ENCODE data around the gene PRDX2. TPM values are rescaled to one million over a fixed set of nuclear protein-coding genes. Genes with fewer than 3 reads are reported as not detected.

The PRDX2 gene
- total RNA-seq, 2 experiments from 2014 or later, result 234 to 240 TPM

DNA sequence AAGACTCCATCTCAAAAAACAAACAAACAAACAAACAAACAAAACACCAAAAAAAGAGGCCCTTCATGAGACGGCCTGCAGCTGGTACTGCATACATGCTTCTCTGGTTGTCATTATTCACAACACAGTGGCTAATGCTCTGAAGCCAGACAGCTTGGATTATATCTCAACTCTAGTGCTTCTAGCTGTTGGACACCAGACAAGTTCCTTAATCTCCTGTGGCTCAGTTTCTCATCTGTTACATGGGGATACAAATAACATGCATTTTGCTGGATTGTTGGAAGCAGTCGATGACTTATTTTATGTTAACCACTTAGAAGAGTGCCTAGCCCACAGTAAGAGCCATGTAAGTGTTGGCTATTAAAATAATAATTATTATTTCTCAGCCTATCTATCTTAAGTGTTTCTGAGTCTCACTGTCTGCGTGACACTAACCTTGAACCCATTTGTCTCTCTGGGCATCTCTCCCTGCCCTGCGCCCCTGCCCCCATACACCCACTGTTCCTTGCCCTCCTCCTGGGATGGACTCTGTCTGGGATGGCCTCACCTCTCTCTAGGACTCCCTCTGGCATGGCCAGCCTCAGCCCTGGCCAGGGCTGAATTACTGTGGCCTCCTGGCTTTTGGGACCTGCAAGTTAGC, 13.4 kb downstream of the PRDX2 start:
- ChIA-PET POLR2A (interaction anchor here (1.2 to 2.5 kb wide), 7 partner anchors 8 to 65 kb away, joined by 3 to 41 read pairs (median 6); partner anchors contain the start of genes GET3, TNPO2 and TRIR), CTCF (interaction anchor here (0.7 to 3.4 kb wide), 7 partner anchors 8 to 54 kb away, joined by 3 to 25 read pairs (median 3); no protein-coding TSS in a partner anchor)
- no peaks in the 10 kb centered on the region for H3K9me3 Mint-ChIP-seq
- H3K27me3 Mint-ChIP-seq, result no peaks in the 10 kb centered on the region
- peaks cover 39% of the 10 kb centered on the region for H3K4me1 Mint-ChIP-seq
- no peak for DNase-seq
- peak overlapping the region; percentile 86 for H3K4me3 Mint-ChIP-seq
- H3K27ac Mint-ChIP-seq, result peak overlapping the region; percentile 94
- H3K36me3 Mint-ChIP-seq (ENCODE audit: low read depth), result peaks cover 13% of the 10 kb centered on the region

DNA sequence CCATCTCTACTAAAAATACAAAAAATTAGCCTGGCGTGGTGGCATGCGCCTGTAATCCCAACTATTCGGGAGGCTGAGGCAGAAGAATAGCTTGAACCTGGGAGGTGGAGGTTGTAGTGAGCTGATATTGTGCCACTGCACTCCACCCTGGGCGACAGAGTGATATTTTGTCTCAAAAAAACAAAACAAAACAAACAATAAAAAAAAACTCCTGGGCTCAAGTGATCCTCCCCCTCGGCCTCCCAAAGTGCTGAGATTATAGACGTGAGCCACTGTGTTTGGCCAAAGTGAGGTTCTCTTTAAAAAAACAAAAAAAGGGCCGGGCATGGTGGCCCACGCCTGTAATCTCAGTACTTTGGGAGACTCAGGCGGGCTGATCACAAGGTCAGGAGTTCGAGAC, 14.1 kb downstream of the PRDX2 start:
- Mint-ChIP-seq H3K4me3 (no peak overlapping the region), H3K36me3 (ENCODE audit: low read depth) (peaks cover 6% of the 10 kb centered on the region), H3K27ac (peak overlapping the region; percentile 94), H3K9me3 (no peaks in the 10 kb centered on the region), H3K4me1 (peaks cover 41% of the 10 kb centered on the region), H3K27me3 (no peaks in the 10 kb centered on the region)
- ChIA-PET POLR2A (interaction anchor here (1.2 to 2.5 kb wide), 3 partner anchors 8 to 53 kb away, joined by 5 to 14 read pairs (median 12); partner anchors contain the start of gene TRIR), CTCF (interaction anchor here (1.0 to 3.4 kb wide), 3 partner anchors 8 to 178 kb away, joined by 3 to 25 read pairs (median 4); no protein-coding TSS in a partner anchor)
- no peak for DNase-seq

DNA sequence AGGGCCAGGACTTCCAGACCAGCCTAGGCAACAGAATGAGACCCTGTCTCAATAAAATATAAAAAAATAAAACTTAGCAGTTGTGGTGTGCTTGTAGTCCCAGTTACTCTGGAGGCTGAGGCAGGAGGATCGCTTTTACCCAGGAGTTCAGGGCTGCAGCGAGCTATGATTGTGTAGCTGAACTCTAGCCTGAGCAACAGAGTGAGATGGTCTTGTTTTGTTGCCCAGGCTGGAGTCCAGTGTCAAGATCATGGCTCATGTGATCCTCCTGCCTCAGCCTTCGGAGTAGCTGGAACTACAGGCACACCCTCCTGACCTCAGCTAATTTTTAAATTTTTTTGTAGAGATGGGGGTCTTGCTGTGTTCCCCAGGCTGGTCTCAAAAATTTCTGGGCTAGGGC, 14.6 kb downstream of the PRDX2 start:
- POLR2A ChIA-PET, result interaction anchor here (2.5 kb wide), 1 partner anchor 9 kb away, joined by 12 read pairs; no protein-coding TSS in a partner anchor
- no peak overlapping the region for H3K4me3 Mint-ChIP-seq
- peaks cover 4% of the 10 kb centered on the region for H3K36me3 Mint-ChIP-seq (ENCODE audit: low read depth)
- CTCF ChIA-PET, result interaction anchor here (1.0 to 3.4 kb wide), 3 partner anchors 9 to 178 kb away, joined by 3 to 25 read pairs (median 4); no protein-coding TSS in a partner anchor
- no peaks in the 10 kb centered on the region for H3K27me3 Mint-ChIP-seq
- no peak for DNase-seq
- no peaks in the 10 kb centered on the region for H3K9me3 Mint-ChIP-seq
- H3K27ac Mint-ChIP-seq, result peak overlapping the region; percentile 70
- H3K4me1 Mint-ChIP-seq, result peaks cover 44% of the 10 kb centered on the region

DNA sequence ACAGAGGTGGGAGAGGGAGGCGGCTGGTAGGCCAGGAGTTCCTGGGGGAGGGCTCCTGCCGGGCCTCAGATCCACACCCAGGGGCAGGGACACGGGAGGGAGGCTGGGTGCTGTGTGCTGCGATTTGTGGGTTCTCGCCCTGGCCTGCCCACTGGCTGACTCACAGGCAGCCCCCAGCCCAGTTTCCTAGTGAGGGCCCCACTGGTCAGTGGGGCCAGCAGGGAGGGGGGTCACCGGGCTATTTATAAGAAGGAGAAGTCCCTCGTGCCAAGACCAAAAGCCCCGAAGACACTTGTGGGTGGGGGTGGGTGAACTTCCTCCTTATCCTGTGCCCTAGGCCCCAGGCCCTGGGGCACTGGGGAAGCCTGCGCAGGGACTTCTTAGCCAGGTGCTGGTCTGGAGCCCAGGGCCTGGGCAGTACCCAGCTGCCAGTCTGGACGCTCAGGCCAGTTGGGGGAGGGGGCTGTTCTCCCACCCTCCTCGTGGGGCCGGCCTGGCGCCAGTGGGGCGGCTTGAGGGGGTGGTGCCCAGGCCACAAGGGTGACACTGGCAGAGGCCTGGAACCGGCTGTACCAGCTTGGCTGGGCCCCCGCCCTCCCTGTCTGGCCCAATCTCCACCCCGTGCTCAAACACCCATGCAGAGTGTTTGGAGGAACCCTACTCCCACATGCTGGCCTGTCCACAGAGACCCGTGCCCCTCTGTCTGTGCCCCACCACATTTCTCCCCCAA, 15.3 kb downstream of the PRDX2 start:
- DNase-seq, result no peak
- Mint-ChIP-seq H3K4me3 (no peak overlapping the region), H3K9me3 (no peaks in the 10 kb centered on the region), H3K4me1 (peaks cover 49% of the 10 kb centered on the region), H3K36me3 (ENCODE audit: low read depth) (peaks cover 4% of the 10 kb centered on the region), H3K27me3 (no peaks in the 10 kb centered on the region), H3K27ac (peak overlapping the region; percentile 70)
- ChIA-PET CTCF (interaction anchor here (1.0 to 3.4 kb wide), 5 partner anchors 9 to 179 kb away, joined by 3 to 25 read pairs (median 5); no protein-coding TSS in a partner anchor), POLR2A (interaction anchor here (1.3 to 2.5 kb wide), 2 partner anchors 8 to 10 kb away, joined by 4 to 12 read pairs; no protein-coding TSS in a partner anchor)

DNA sequence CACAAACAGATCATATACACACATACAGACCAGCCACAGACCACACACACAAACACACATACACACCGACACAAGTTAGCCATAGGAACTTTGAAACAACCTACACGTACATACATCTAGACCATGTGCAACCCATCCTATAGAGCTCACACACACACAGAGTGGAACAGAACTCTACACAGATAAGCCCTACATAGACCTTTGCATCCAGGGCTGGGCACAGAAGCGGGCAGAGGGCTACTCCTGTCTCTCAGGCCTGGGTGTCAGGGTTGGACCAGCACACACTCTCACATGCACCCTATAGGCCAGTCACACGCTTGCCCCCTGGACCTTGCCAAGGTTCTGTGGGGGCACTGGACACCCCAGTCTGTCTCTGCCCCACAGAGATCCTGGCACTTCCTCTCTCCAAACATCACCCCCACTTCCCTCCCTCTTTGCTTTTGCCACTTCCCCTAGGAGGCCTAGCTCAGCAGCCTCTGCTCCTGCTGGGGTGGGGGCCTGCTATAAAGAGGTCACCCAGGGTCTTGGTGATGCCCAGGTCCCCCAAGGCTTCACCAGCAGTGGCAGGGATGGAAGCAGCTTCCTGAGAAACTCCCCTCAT, 16.1 kb downstream of the PRDX2 start:
- Mint-ChIP-seq H3K9me3 (no peaks in the 10 kb centered on the region), H3K27ac (no peak overlapping the region), H3K4me1 (peaks cover 43% of the 10 kb centered on the region), H3K27me3 (no peaks in the 10 kb centered on the region), H3K4me3 (no peak overlapping the region), H3K36me3 (ENCODE audit: low read depth) (peaks cover 4% of the 10 kb centered on the region)
- DNase-seq, result peak; percentile 25
- ChIA-PET CTCF (interaction anchor here (1.0 to 1.3 kb wide), 2 partner anchors 8 to 11 kb away, joined by 5 to 6 read pairs; no protein-coding TSS in a partner anchor), POLR2A (interaction anchor here (1.3 to 2.5 kb wide), 2 partner anchors 7 to 11 kb away, joined by 4 to 12 read pairs; no protein-coding TSS in a partner anchor)

DNA sequence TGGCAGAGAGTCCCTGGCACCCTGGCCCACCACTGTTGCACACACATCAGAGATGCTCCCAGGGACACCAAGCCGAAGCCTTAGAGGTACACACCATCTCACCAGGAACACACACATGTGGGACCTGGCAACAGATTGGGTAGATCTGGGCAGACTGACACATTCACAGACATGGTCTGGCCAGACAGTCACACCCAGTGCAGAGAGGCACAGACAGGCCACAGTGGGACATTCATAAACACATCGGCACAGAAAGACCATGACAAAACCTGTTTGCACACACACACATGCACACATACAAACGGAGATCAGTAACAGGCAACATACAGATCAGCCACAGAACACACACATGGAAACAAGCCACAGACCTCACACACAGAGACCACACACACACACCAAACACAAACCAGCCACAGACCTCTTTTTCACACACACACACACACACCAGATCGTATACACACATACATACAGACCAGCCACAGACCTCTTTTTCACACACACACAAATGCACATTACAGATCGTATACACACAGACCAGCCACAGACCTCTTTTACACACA, 16.6 kb downstream of the PRDX2 start:
- CTCF ChIA-PET, result interaction anchor here (1.3 kb wide), 1 partner anchor 11 kb away, joined by 6 read pairs; no protein-coding TSS in a partner anchor
- Mint-ChIP-seq H3K9me3 (no peaks in the 10 kb centered on the region), H3K36me3 (ENCODE audit: low read depth) (peaks cover 4% of the 10 kb centered on the region), H3K27me3 (no peaks in the 10 kb centered on the region), H3K4me1 (peaks cover 42% of the 10 kb centered on the region), H3K27ac (no peak overlapping the region), H3K4me3 (no peak overlapping the region)
- POLR2A ChIA-PET, result interaction anchor here (1.3 kb wide), 1 partner anchor 11 kb away, joined by 4 read pairs; no protein-coding TSS in a partner anchor
- peak; percentile 63 for DNase-seq

DNA sequence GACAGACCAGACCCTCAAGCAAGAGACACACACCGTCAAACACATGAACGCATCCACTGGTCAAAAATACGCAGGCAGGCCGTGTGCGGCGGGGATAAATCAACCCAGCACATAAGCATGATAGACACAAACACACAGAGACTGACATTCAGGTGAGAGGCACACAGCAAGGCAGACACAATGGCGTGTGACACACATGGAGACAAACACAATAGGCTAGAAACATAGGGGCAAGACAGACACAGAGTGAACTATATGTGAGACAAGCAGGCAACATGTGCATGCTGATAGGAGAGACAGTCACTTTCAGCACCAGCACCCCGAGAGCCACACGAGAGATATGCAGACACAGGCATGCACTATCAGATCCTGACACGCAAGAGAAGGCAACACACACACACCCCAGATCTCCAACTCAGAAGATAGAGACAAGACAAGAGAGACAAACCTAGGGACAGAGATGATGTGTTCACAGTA, 17.2 kb downstream of the PRDX2 start:
- Mint-ChIP-seq H3K36me3 (ENCODE audit: low read depth) (peaks cover 4% of the 10 kb centered on the region), H3K9me3 (no peaks in the 10 kb centered on the region), H3K4me3 (no peak overlapping the region), H3K27me3 (no peaks in the 10 kb centered on the region), H3K27ac (no peak overlapping the region), H3K4me1 (peaks cover 47% of the 10 kb centered on the region)
- ChIA-PET CTCF (no interaction called here), POLR2A (interaction anchor here (16.7 kb wide), 1 partner anchor 13 kb away, joined by 574 read pairs; the partner anchor contains the start of genes JUNB, PRDX2 and THSD8)
- peak; percentile 37 for DNase-seq

DNA sequence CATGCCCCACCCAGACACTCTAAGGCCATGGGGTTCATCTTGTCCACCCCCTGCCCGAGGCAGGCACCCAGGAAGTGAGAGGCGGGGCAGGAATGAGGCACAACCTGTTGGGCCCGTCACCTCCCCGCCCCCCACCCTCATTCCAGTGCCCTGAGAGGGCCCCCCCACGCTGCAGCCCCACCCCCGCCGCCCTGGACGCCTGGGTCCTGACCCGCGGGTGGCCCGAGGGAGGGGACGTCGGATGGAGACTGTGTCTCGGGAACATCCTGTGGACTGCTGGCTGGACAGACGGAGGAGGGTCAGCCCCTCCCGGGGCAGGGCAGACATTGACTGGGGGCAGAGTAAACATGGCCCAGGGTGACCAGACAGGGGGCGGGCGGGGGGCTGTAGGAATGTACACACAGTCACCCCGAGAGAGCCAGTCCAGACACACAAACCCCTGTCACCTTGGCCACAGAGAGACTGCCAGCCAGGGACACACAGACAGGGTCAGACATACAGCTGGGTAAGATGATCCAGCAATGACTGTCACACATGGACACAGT, 17.7 kb downstream of the PRDX2 start:
- Mint-ChIP-seq H3K36me3 (ENCODE audit: low read depth) (peaks cover under 1% of the 10 kb centered on the region), H3K9me3 (no peaks in the 10 kb centered on the region), H3K4me3 (peak overlapping the region; percentile 87), H3K4me1 (peaks cover 47% of the 10 kb centered on the region), H3K27me3 (no peaks in the 10 kb centered on the region), H3K27ac (no peak overlapping the region)
- no peak for DNase-seq
- POLR2A ChIA-PET, result interaction anchor here (1.7 to 16.7 kb wide), 3 partner anchors 13 to 369 kb away, joined by 4 to 574 read pairs (median 11); partner anchors contain the start of genes JUNB, PRDX2, THSD8 and TRIR
- CTCF ChIA-PET, result interaction anchor here (3.2 kb wide), 1 partner anchor 9 kb away, joined by 58 read pairs; the partner anchor contains the start of gene JUNB

DNA sequence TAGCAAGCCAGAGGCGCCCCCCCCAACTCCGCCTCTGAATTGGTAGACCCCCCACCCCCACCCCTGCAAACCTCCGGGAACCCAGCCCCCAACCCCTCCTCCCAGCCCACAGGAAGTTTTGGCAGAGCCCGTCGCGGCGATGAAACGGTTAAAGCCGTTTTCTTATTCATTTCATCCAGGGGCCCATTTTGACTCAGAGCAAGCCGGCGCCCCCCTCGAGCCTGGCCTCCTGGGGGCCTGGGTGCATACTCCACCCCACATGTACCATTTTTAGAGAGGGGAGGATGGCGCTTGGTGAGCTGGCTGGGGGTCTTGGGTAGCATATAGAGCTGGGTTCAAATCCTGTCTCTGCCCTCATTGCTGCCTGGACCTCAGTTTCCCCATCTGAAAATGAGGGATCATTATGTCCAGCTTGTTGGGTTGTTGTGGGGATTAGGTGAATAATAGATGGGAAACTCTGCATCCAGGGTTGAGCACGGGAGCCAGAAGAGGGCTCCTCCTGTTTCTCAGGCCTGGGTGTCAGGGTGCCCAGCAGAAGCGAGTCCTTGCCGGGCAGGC, 18.2 kb downstream of the PRDX2 start:
- Mint-ChIP-seq H3K27me3 (no peaks in the 10 kb centered on the region), H3K9me3 (no peaks in the 10 kb centered on the region), H3K27ac (no peak overlapping the region), H3K4me1 (peaks cover 46% of the 10 kb centered on the region), H3K36me3 (ENCODE audit: low read depth) (no peaks in the 10 kb centered on the region), H3K4me3 (peak overlapping the region; percentile 87)
- ChIA-PET POLR2A (interaction anchor here (1.2 to 16.7 kb wide), 4 partner anchors 14 to 369 kb away, joined by 4 to 574 read pairs (median 8); partner anchors contain the start of genes DHPS, JUNB, PRDX2 and THSD8), CTCF (interaction anchor here (1.0 to 3.2 kb wide), 4 partner anchors 10 to 23 kb away, joined by 3 to 58 read pairs (median 3); partner anchors contain the start of genes JUNB and RNASEH2A)
- peak; percentile 65 for DNase-seq

DNA sequence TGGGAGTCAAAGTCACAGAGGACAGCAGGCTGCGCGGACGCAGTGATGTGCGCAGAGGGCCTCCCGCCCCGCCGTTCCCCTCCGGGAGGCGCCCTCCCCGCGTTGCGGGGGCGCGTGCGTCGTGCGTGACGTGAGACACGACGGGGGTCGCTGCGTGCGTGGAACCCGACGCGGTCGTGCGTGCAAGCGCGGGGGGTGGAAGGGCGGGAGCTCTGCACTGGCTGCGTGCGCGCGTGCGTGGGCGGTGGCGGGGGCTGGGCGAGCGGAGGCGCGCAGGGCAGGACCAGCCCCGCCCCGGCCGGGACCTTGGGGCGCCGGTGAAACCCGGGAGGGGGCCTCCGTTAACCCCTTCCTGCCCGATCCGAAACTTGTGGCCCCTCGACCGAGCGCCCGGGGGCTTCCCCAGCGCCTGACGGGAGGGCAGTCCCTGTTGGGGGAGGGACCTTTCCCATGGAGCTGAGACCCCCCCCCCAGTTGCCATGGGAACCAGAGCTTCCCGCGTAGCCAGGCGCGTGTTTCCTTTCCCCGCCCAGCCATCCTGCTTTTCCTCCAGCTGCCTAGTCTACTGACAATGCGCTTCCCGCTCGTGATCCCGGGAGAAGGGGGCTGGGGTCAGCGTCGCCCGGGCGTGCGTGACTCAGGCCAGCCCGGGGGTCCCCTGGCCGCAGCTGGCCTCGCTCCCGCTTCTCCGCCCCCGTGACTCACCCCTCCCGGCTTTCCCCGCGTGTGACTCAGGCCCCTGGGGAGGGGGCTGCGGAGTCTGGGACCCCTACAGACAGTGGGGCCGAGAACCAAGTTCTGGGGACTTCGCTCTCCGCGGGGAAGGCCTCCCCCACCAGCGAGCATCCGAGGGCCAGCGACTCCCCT, 18.9 kb downstream of the PRDX2 start:
- peak overlapping the region; percentile 87 for H3K4me3 Mint-ChIP-seq
- POLR2A ChIA-PET, result interaction anchor here (0.6 to 16.7 kb wide), 7 partner anchors 15 to 370 kb away, joined by 3 to 574 read pairs (median 4); partner anchors contain the start of genes DHPS, JUNB, PRDX2 and THSD8
- H3K4me1 Mint-ChIP-seq, result peaks cover 46% of the 10 kb centered on the region
- no peaks in the 10 kb centered on the region for H3K9me3 Mint-ChIP-seq
- no peaks in the 10 kb centered on the region for H3K27me3 Mint-ChIP-seq
- H3K27ac Mint-ChIP-seq, result no peak overlapping the region
- peak; percentile 87 for DNase-seq
- CTCF ChIA-PET, result interaction anchor here (1.0 to 3.2 kb wide), 6 partner anchors 9 to 46 kb away, joined by 3 to 58 read pairs (median 3); partner anchors contain the start of genes GET3, JUNB and RNASEH2A
- H3K36me3 Mint-ChIP-seq (ENCODE audit: low read depth), result no peaks in the 10 kb centered on the region

DNA sequence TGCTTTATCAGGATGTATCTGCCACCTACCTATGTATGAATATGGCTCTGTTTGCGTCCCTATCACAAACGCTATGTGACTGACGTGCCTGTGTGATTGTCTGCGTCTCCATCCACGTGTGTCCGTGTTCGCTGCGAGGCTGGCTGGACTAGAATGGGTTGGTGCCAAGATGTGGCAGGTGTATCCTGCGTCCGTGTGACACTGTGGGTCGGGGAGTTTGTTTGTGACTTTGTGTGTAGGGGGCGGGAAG, 19.5 kb downstream of the PRDX2 start:
- H3K36me3 Mint-ChIP-seq (ENCODE audit: low read depth), result no peaks in the 10 kb centered on the region
- no peak overlapping the region for H3K27ac Mint-ChIP-seq
- peaks cover 48% of the 10 kb centered on the region for H3K4me1 Mint-ChIP-seq
- CTCF ChIA-PET, result interaction anchor here (1.0 to 3.2 kb wide), 6 partner anchors 9 to 45 kb away, joined by 3 to 58 read pairs (median 3); partner anchors contain the start of genes GET3, JUNB and RNASEH2A
- no peaks in the 10 kb centered on the region for H3K9me3 Mint-ChIP-seq
- no peaks in the 10 kb centered on the region for H3K27me3 Mint-ChIP-seq
- H3K4me3 Mint-ChIP-seq, result peak overlapping the region; percentile 87
- DNase-seq, result no peak
- POLR2A ChIA-PET, result interaction anchor here (0.6 to 16.7 kb wide), 6 partner anchors 15 to 156 kb away, joined by 3 to 574 read pairs (median 4); partner anchors contain the start of genes DHPS, JUNB, PRDX2 and THSD8
